VCaP (cell line): ENCODE data around the gene RAPGEF4.

ENCODE experiments used
- H3K27ac ChIP-seq: fragments of 450-650 bp; 2 replicates; pipeline ENCODE4 v1.5.1; 2017
- CTCF ChIP-seq: fragments of 450-650 bp; conservative IDR thresholded peaks from 2 replicates; pipeline ENCODE4 v1.5.1; 2017; ENCODE audit warnings: mild to moderate bottlenecking, moderate library complexity

RAPGEF4 gene

GRCh38 chr2:172839446-172839845 is 103.8 kb downstream of the RAPGEF4 start:
- no peak for TF ChIP-seq CTCF
- no peak overlapping the region for H3K27ac ChIP-seq

- TF ChIP-seq CTCF: no peak
- H3K27ac ChIP-seq: peak overlapping the region; percentile 45
Measured at GRCh38 chr2:172842511-172843265, 107.0 kb downstream of the RAPGEF4 start.

- TF ChIP-seq CTCF: no peak
Measured at GRCh38 chr2:172843266-172843582, 107.6 kb downstream of the RAPGEF4 start.

GRCh38 chr2:172843902-172844715 is 108.5 kb downstream of the RAPGEF4 start:
- peak overlapping the region; percentile 45 for H3K27ac ChIP-seq
- TF ChIP-seq CTCF: no peak

More at GRCh38 chr2:172843266-172843582, 107.6 kb downstream of the RAPGEF4 start:
- peak overlapping the region; percentile 45 for H3K27ac ChIP-seq

- H3K27ac ChIP-seq: no peak overlapping the region
- no peak for TF ChIP-seq CTCF
Measured at GRCh38 chr2:172845028-172845630, 109.5 kb downstream of the RAPGEF4 start.

GRCh38 chr2:172846551-172846950 is 110.9 kb downstream of the RAPGEF4 start:
- no peak for TF ChIP-seq CTCF
- no peak overlapping the region for H3K27ac ChIP-seq

- H3K27ac ChIP-seq: no peak overlapping the region
- TF ChIP-seq CTCF: no peak
Measured at GRCh38 chr2:172847188-172847587, 111.5 kb downstream of the RAPGEF4 start.
